CD4-positive, alpha-beta T cell treated with Interleukin-17A for 4 hours (primary cell): ENCODE results near the gene RTKN2.
"Not testable (repeated sequence)": the region's sequence is repeated elsewhere in the genome, so short reads cannot be mapped to it uniquely, and the experiment has no call there.

Source experiments
- DNase-seq: peaks from one replicate; pipeline ENCODE4 v3.0.0-alpha.2; 2020; ENCODE audit warnings: mixed read lengths

Gene RTKN2

GRCh38 chr10:62258926-62259325 lies 9.7 kb downstream of the RTKN2 start:
- DNase-seq: no peak

GRCh38 chr10:62253704-62254103 lies 14.9 kb downstream of the RTKN2 start:
- no peak for DNase-seq

- DNase-seq: no peak
These were observed 16.6 kb downstream of the RTKN2 start for GRCh38 chr10:62252051-62252450.

- DNase-seq: no peak
These were observed 17.9 kb downstream of the RTKN2 start for GRCh38 chr10:62250594-62251198.

GRCh38 chr10:62249957-62250356 lies 18.7 kb downstream of the RTKN2 start:
- DNase-seq: no peak

GRCh38 chr10:62248465-62248864 lies 20.2 kb downstream of the RTKN2 start:
- DNase-seq: no peak

- peak; percentile 65 for DNase-seq
These were observed 23.7 kb downstream of the RTKN2 start for GRCh38 chr10:62244785-62245467.

- no peak for DNase-seq
These were observed 24.6 kb downstream of the RTKN2 start for GRCh38 chr10:62244088-62244487.

- DNase-seq: no peak
These were observed 25.0 kb downstream of the RTKN2 start for GRCh38 chr10:62243647-62243997.

- DNase-seq: not testable (repeated sequence)
These were observed 25.5 kb downstream of the RTKN2 start for GRCh38 chr10:62242965-62243646.

- DNase-seq: not testable (repeated sequence)
These were observed 27.1 kb downstream of the RTKN2 start for GRCh38 chr10:62241521-62241920.

GRCh38 chr10:62239994-62240393 lies 28.6 kb downstream of the RTKN2 start:
- peak; percentile 9 for DNase-seq

GRCh38 chr10:62238880-62239279 lies 29.8 kb downstream of the RTKN2 start:
- no peak for DNase-seq

- DNase-seq: no peak
These were observed 30.7 kb downstream of the RTKN2 start for GRCh38 chr10:62237966-62238365.

GRCh38 chr10:62237506-62237905 lies 31.1 kb downstream of the RTKN2 start:
- no peak for DNase-seq

GRCh38 chr10:62234077-62234605 lies 34.5 kb downstream of the RTKN2 start:
- DNase-seq: no peak

- no peak for DNase-seq
These were observed 35.1 kb downstream of the RTKN2 start for GRCh38 chr10:62233356-62234076.

- DNase-seq: no peak
These were observed 36.8 kb downstream of the RTKN2 start for GRCh38 chr10:62231805-62232204.

GRCh38 chr10:62231371-62231770 lies 37.3 kb downstream of the RTKN2 start:
- no peak for DNase-seq

- peak; percentile 8 for DNase-seq
These were observed 38.1 kb downstream of the RTKN2 start for GRCh38 chr10:62230344-62231121.

- no peak for DNase-seq
These were observed 43.3 kb downstream of the RTKN2 start for GRCh38 chr10:62225362-62225761.

- no peak for DNase-seq
These were observed 44.0 kb downstream of the RTKN2 start for GRCh38 chr10:62224606-62225005.

GRCh38 chr10:62217683-62218082 lies 51.0 kb downstream of the RTKN2 start:
- no peak for DNase-seq
